Transverse colon (tissue), 4 donors: ENCODE measurements around the gene ZSCAN5B. TPM values are rescaled to one million over a fixed set of nuclear protein-coding genes. Genes with fewer than 3 reads are reported as not detected.
"Not testable (repeated sequence)": the region's sequence is repeated elsewhere in the genome, so short reads cannot be mapped to it uniquely, and the experiment has no call there.

Experiments used
- DNase-seq: peaks from one replicate; pipeline ENCODE4 v3.0.0-alpha.2; 2019
- H3K27ac ChIP-seq, 4 donors: fragments of 200-600 bp; sonication (generic); 2 replicates each; pipeline ENCODE4 v1.5.1; 2016 to 2018; ENCODE audit warnings: inconsistent platforms in 4 of 4
- H3K27me3 ChIP-seq: fragments of 200-600 bp; sonication (generic); 2 replicates; pipeline ENCODE4 v1.5.1; 2017; ENCODE audit warnings: inconsistent platforms
- H3K36me3 ChIP-seq, 4 donors: fragments of 200-600 bp; sonication (generic); 2 replicates each; pipeline ENCODE4 v1.5.1; 2017 to 2019; ENCODE audit warnings: inconsistent platforms in 4 of 4
- H3K4me1 ChIP-seq, 4 donors: fragments of 200-600 bp; sonication (generic); 2 replicates each; pipeline ENCODE4 v1.5.1; 2017 to 2020; ENCODE audit warnings: inconsistent platforms in 4 of 4
- H3K4me3 ChIP-seq, 4 donors: fragments of 200-600 bp; sonication (generic); 1 replicate in 1 of 4; 2 replicates in 3 of 4; pipeline versions ENCODE4 v1.5.1 to v1.6.1; 2017 to 2019; ENCODE audit warnings: inconsistent platforms in 4 of 4
- H3K9me3 ChIP-seq, 2 donors: fragments of 200-600 bp; sonication (generic); 2 replicates each; pipeline ENCODE4 v1.5.1; 2017 to 2019; ENCODE audit warnings: inconsistent platforms in 2 of 2
- EP300 ChIP-seq: sonication (generic); formaldehyde crosslinking; IDR thresholded peaks from one replicate; pipeline ENCODE4 v1.6.1; 2017; ENCODE audit warnings: antibody characterized with exemption, low read depth
- POLR2A ChIP-seq: fragments of 450-650 bp; IDR thresholded peaks from one replicate; pipeline ENCODE4 v1.6.1; 2016; ENCODE audit warnings: antibody characterized with exemption, mild to moderate bottlenecking, moderate library complexity
- POLR2AphosphoS5 ChIP-seq, 3 donors: sonication (generic); formaldehyde crosslinking; IDR thresholded peaks; one replicate each; pipeline ENCODE4 v1.6.1; 2016; ENCODE audit warnings: antibody characterized with exemption in 3 of 3
- WGBS, 2 donors: methylation state at CpG; one replicate each; pipeline ENCODE4 v1.1.5; 2018; ENCODE audit warnings: low coverage in 1 of 2; 5-methylcytosine and 5-hydroxymethylcytosine counted together
- in situ Hi-C, 4 donors: fragments of 200-750 bp; cut with MboI; loops; one replicate each; pipeline versions ENCODE4 v1.15.0 to v1.15.1; 2017; ENCODE audit warnings: low sequenced_read_pairs in 3 of 4, low pct_ligation_motif_present in 1 of 4, low pct_unique_long_range_greater_than_20kb in 1 of 4
- intact Hi-C: fragments of 100-400 bp; cut with DNase I; formaldehyde crosslinking; loops from one replicate; pipeline ENCODE4 v1.15.1; 2023; ENCODE audit warnings: low total_unique reads
- total RNA-seq, 4 donors: library from RNA; depleted of rRNA; stranded (reverse); fragments of >200 nt; gene quantifications; one replicate each; pipeline ENCODE4 v1.1.0, GENCODE V29; 2016
- TF ChIP-seq, protein P1 (sequence below), 5 experiments: fragments of 200-600 bp in 3 of 5; fragments of 450-650 bp in 2 of 5; sonication (generic) in 3 of 5; IDR thresholded peaks; 1 replicate in 2 of 5; 2 replicates in 3 of 5; pipeline ENCODE4 v1.5.1; 2016 to 2017; ENCODE audit warnings: antibody characterized with exemption in 5 of 5, inconsistent platforms in 3 of 5, mild to moderate bottlenecking in 2 of 5, moderate library complexity in 1 of 5

ZSCAN5B gene, protein sequence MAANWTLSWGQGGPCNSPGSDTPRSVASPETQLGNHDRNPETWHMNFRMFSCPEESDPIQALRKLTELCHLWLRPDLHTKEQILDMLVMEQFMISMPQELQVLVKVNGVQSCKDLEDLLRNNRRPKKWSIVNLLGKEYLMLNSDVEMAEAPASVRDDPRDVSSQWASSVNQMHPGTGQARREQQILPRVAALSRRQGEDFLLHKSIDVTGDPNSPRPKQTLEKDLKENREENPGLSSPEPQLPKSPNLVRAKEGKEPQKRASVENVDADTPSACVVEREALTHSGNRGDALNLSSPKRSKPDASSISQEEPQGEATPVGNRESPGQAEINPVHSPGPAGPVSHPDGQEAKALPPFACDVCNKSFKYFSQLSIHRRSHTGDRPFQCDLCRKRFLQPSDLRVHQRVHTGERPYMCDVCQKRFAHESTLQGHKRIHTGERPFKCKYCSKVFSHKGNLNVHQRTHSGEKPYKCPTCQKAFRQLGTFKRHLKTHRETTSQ
- not detected for total RNA-seq

- H3K9me3 ChIP-seq, H3K36me3 ChIP-seq, H3K27ac ChIP-seq, in situ Hi-C loops, intact Hi-C loops, DNase-seq, H3K27me3 ChIP-seq, H3K4me1 ChIP-seq, H3K4me3 ChIP-seq: not testable (repeated sequence)
- WGBS, 2 donors, result 83 to 86% methylated on average over 6 to 20 of the region's 23 CpGs
These were observed at the start of gene ZSCAN5B for GRCh38 chr19:56197646-56198045. ZSCAN5B (minus strand) TSS chr19:56197783; CDS start chr19:56193052, 4,731 bp downstream.

DNA sequence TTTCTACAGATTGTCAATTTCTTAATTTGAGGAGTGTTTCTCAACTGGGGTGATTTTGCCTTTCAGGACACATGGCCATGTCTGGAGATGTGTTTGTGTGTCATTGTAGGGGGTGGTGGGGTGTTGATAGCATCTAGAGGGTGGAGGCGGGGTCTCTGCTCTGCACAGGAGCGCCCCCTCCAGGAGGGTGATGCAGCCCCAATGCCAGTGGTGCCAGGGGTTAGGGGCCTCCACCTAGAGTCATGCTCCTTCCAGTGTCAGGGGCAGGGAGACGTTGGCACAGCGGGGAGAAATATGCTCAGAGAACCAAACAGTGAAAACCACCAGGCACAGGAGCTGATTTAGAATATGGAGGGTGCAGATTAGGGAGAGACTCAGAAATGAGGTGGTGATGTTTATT, 48.2 kb upstream of the ZSCAN5B start:
- in situ Hi-C loops, H3K4me3 ChIP-seq: not testable (repeated sequence)

DNA sequence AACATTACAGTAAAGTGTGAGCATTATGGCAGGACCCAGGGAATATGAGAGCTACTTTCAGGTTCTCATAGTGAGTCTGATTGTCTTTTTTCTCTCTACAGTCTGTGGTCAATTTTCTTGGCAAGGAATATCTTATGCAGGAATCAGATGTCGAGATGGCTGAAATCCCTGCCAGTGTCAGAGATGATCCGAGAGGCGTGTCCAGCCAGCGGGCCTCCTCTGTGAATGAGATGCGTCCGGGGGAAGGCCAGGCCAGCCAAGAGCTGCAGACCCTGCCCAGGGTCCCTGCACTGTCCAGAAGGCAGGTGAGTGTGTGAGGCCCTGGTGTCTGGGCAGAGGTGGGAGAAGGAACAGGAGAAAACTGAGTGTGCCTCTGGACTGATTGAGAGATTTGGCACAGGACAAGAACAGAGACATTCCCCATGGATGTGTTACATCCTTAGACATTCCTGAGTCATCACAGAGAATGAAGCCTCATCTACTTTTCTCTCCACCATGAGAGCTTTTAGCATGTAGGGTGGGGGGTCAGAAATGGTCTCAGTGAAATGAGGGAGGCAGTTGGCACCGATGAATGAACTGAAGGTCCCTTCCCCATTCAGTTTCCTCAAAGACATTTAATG, 47.6 kb upstream of the ZSCAN5B start:
- 83 to 90% methylated on average over 1 to 7 of the region's 7 CpGs for WGBS, 2 donors
- no peak overlapping the region for H3K27ac ChIP-seq
- intact Hi-C loops, result no loop called here
- no peaks in the 10 kb centered on the region for H3K36me3 ChIP-seq
- no peak overlapping the region for H3K4me3 ChIP-seq
- no peaks in the 10 kb centered on the region for H3K4me1 ChIP-seq
- H3K9me3 ChIP-seq, result no peaks in the 10 kb centered on the region
- in situ Hi-C loops, result no loop called here
- TF ChIP-seq EP300 (no peak), POLR2A (no peak), POLR2AphosphoS5 (IDR thresholded peaks at IDR 0.05) (no peak)
- TF ChIP-seq, protein P1, sequence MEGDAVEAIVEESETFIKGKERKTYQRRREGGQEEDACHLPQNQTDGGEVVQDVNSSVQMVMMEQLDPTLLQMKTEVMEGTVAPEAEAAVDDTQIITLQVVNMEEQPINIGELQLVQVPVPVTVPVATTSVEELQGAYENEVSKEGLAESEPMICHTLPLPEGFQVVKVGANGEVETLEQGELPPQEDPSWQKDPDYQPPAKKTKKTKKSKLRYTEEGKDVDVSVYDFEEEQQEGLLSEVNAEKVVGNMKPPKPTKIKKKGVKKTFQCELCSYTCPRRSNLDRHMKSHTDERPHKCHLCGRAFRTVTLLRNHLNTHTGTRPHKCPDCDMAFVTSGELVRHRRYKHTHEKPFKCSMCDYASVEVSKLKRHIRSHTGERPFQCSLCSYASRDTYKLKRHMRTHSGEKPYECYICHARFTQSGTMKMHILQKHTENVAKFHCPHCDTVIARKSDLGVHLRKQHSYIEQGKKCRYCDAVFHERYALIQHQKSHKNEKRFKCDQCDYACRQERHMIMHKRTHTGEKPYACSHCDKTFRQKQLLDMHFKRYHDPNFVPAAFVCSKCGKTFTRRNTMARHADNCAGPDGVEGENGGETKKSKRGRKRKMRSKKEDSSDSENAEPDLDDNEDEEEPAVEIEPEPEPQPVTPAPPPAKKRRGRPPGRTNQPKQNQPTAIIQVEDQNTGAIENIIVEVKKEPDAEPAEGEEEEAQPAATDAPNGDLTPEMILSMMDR (IDR thresholded peaks at IDR 0.05), result no peak
- no peak for DNase-seq
- no peaks in the 10 kb centered on the region for H3K27me3 ChIP-seq

More for the DNA sequence above, 48.2 kb upstream of the ZSCAN5B start:
- DNase-seq, intact Hi-C loops, H3K9me3 ChIP-seq, H3K27ac ChIP-seq, H3K36me3 ChIP-seq, H3K27me3 ChIP-seq, H3K4me1 ChIP-seq: not testable (repeated sequence)
- 76 to 80% methylated on average over 1 to 4 of the region's 4 CpGs for WGBS, 2 donors

DNA sequence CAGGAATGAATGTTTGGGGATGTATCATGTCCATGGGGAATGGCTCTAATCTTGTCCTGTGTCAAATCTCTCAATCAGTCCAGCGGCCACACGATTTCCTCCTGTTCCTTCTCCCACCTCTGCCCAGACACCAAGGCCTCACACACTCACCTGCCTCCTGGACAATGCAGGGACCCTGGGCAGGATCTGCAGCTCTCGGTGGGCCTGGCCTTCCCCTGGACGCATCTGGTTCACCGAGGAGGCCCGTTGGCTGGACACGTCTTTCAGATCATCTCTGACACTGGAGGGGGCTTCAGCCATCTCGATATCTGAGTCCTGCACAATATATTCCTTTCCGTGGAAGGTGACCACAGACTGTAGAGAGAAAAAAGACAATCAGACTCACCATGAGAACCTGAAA, 25.9 kb upstream of the ZSCAN5B start:
- 87 to 100% methylated on average over 2 to 9 of the region's 9 CpGs for WGBS, 2 donors
- H3K27me3 ChIP-seq, result no peaks in the 10 kb centered on the region
- TF ChIP-seq, protein P1 (IDR thresholded peaks at IDR 0.05), result no peak
- no peak for TF ChIP-seq POLR2A
- no peak for TF ChIP-seq EP300
- no peak for TF ChIP-seq POLR2AphosphoS5 (IDR thresholded peaks at IDR 0.05)
- intact Hi-C loops, result no loop called here
- H3K27ac ChIP-seq, result no peak overlapping the region
- H3K4me3 ChIP-seq, result no peak overlapping the region
- no peak for DNase-seq
- H3K9me3 ChIP-seq, result no peaks in the 10 kb centered on the region
- no peaks in the 10 kb centered on the region for H3K4me1 ChIP-seq
- in situ Hi-C loops, result no loop called here
- H3K36me3 ChIP-seq, result no peaks in the 10 kb centered on the region

DNA sequence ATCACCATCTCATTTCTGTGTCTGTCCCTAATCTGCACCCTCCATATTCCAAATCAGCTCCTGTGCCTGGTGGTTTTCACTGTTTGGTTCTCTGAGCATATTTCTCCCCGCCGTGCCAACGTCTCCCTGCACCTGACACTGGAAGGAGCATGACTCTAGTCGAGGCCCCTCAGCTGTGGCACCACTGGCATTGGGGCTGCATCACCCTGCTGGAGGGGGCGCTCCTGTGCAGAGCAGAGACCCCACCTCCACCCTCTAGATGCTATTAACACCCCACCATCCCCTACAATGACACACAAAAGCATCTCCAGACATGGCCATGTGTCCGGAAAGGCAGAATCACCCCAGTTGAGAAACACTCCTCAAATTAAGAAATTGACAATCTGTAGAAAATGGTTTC, 25.3 kb upstream of the ZSCAN5B start:
- TF ChIP-seq, protein P1 (IDR thresholded peaks at IDR 0.05), result no peak
- TF ChIP-seq POLR2AphosphoS5 (IDR thresholded peaks at IDR 0.05) (no peak), POLR2A (no peak), EP300 (no peak)
- H3K27me3 ChIP-seq, result peaks cover 2% of the 10 kb centered on the region
- no peaks in the 10 kb centered on the region for H3K9me3 ChIP-seq
- H3K4me1 ChIP-seq, result no peaks in the 10 kb centered on the region
- WGBS, 2 donors, result 88 to 90% methylated on average over 5 to 6 of the region's 6 CpGs
- intact Hi-C loops, result no loop called here
- H3K4me3 ChIP-seq, result no peak overlapping the region
- in situ Hi-C loops, result no loop called here
- H3K27ac ChIP-seq, result no peak overlapping the region
- no peaks in the 10 kb centered on the region for H3K36me3 ChIP-seq
- no peak for DNase-seq
